ENCODE measurements around the gene DLG2.
"Not testable (repeated sequence)": the region's sequence is repeated elsewhere in the genome, so short reads cannot be mapped to it uniquely, and the experiment has no call there.

DLG2 gene

GRCh38 chr11:84819128-84819527 is 808.0 kb downstream of the DLG2 start:
- DNase-seq = no peak

GRCh38 chr11:84817998-84818397 is 809.1 kb downstream of the DLG2 start:
- DNase-seq = no peak

- no peak for DNase-seq
These were observed 814.6 kb downstream of the DLG2 start for GRCh38 chr11:84812471-84812969.

- no peak for DNase-seq
These were observed 820.8 kb downstream of the DLG2 start for GRCh38 chr11:84806354-84806753.

GRCh38 chr11:84804041-84804440 is 823.1 kb downstream of the DLG2 start:
- no peak for DNase-seq

GRCh38 chr11:84800755-84801346 is 826.3 kb downstream of the DLG2 start:
- no peak for DNase-seq

- DNase-seq = no peak
These were observed 828.0 kb downstream of the DLG2 start for GRCh38 chr11:84799112-84799511.

- no peak for DNase-seq
These were observed 831.4 kb downstream of the DLG2 start for GRCh38 chr11:84795698-84796097.

- DNase-seq = no peak
These were observed 832.3 kb downstream of the DLG2 start for GRCh38 chr11:84794663-84795443.

GRCh38 chr11:84793318-84793717 is 833.8 kb downstream of the DLG2 start:
- DNase-seq = no peak

- no peak for DNase-seq
These were observed 836.2 kb downstream of the DLG2 start for GRCh38 chr11:84790849-84791427.

GRCh38 chr11:84788220-84788619 is 838.9 kb downstream of the DLG2 start:
- no peak for DNase-seq

- DNase-seq = not testable (repeated sequence)
These were observed 843.0 kb downstream of the DLG2 start for GRCh38 chr11:84784158-84784557.

GRCh38 chr11:84780689-84781293 is 846.4 kb downstream of the DLG2 start:
- DNase-seq = no peak

GRCh38 chr11:84775503-84775902 is 851.6 kb downstream of the DLG2 start:
- no peak for DNase-seq

- DNase-seq = no peak
These were observed 863.2 kb downstream of the DLG2 start for GRCh38 chr11:84763931-84764330.

- DNase-seq = no peak
These were observed 869.4 kb downstream of the DLG2 start for GRCh38 chr11:84757711-84758110.

- no peak for DNase-seq
These were observed 875.8 kb downstream of the DLG2 start for GRCh38 chr11:84751371-84751770.

GRCh38 chr11:84747871-84748270 is 879.3 kb downstream of the DLG2 start:
- DNase-seq = no peak

- no peak for DNase-seq
These were observed 887.1 kb downstream of the DLG2 start for GRCh38 chr11:84740050-84740449.

GRCh38 chr11:84724256-84724655 is 902.9 kb downstream of the DLG2 start:
- no peak for DNase-seq

GRCh38 chr11:84722583-84723108 is 904.5 kb downstream of the DLG2 start:
- no peak for DNase-seq

- DNase-seq = no peak
These were observed 905.6 kb downstream of the DLG2 start for GRCh38 chr11:84721561-84721961.
